Mammary epithelial cell (primary cell): ENCODE data around the gene RPS6KA5.

Source experiments
- EZH2 ChIP-seq: IDR thresholded peaks from 2 replicates; pipeline ENCODE4 v1.6.1; 2012; ENCODE audit warnings: low read length, inconsistent platforms, borderline replicate concordance
- TF ChIP-seq, protein P1 (sequence below), 2 donors: IDR thresholded peaks in 1 of 2; conservative IDR thresholded peaks in 1 of 2; 2 replicates each; pipeline ENCODE4 v1.5.1; 2011 to 2012; ENCODE audit warnings: inconsistent platforms in 2 of 2, low read length in 2 of 2, mild to moderate bottlenecking in 2 of 2, control low read depth in 1 of 2, low read depth in 1 of 2; ENCODE audit not compliant: insufficient read depth in 1 of 2; ENCODE audit errors: extremely low read depth in 1 of 2

GRCh38 chr14:90813442-90813841, 247.0 kb downstream of the RPS6KA5 start:
- TF ChIP-seq, protein P1, sequence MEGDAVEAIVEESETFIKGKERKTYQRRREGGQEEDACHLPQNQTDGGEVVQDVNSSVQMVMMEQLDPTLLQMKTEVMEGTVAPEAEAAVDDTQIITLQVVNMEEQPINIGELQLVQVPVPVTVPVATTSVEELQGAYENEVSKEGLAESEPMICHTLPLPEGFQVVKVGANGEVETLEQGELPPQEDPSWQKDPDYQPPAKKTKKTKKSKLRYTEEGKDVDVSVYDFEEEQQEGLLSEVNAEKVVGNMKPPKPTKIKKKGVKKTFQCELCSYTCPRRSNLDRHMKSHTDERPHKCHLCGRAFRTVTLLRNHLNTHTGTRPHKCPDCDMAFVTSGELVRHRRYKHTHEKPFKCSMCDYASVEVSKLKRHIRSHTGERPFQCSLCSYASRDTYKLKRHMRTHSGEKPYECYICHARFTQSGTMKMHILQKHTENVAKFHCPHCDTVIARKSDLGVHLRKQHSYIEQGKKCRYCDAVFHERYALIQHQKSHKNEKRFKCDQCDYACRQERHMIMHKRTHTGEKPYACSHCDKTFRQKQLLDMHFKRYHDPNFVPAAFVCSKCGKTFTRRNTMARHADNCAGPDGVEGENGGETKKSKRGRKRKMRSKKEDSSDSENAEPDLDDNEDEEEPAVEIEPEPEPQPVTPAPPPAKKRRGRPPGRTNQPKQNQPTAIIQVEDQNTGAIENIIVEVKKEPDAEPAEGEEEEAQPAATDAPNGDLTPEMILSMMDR (conservative IDR thresholded peaks at IDR 0.05 in 1 of 2, IDR thresholded peaks at IDR 0.05 in 1 of 2; ENCODE audit: extremely low read depth in 1 of 2, insufficient read depth in 1 of 2, low read depth in 1 of 2, low read length in 2 of 2), result no peak
- no peak for TF ChIP-seq EZH2
